Measurements from ENCODE around the gene PLA2G2C. TPM values are rescaled to one million over a fixed set of nuclear protein-coding genes. Genes with fewer than 3 reads are reported as not detected.

The PLA2G2C gene, protein sequence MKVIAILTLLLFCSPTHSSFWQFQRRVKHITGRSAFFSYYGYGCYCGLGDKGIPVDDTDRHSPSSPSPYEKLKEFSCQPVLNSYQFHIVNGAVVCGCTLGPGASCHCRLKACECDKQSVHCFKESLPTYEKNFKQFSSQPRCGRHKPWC
- not detected in 2 replicates for total RNA-seq (2014; rRNA removed; shearing (Covaris generic))
- polyA plus RNA-seq (2016; fragmentation: Nextera tagmentation; extraction: Ambion mirVana): not detected in 2 replicates
- long read RNA-seq: 0 reads

- peaks cover 23% of the 10 kb centered on the region for H3K4me1 Mint-ChIP-seq
- Histone ChIP-seq H3K4me2 (peak within 1 kb of the TSS; percentile 99), H3K79me2 (replicated peaks; ENCODE audit: insufficient read depth) (no peaks in the 10 kb centered on the region), H3K36me3 (ENCODE audit: insufficient read depth) (no peaks in the 10 kb centered on the region), H3K27me3 (ENCODE audit: insufficient read depth) (peaks cover 13% of the 10 kb centered on the region), H3K9me2 (ENCODE audit: insufficient read depth) (no peaks in the 10 kb centered on the region), H4K20me1 (replicated peaks; ENCODE audit: insufficient read depth) (no peaks in the 10 kb centered on the region), H3K27ac (ENCODE audit: low read depth) (no peak within 1 kb of the TSS), H3K4me3 (peak within 1 kb of the TSS; percentile 89), H3F3A (replicated peaks; ENCODE audit: low read depth) (no peaks in the 10 kb centered on the region), H3K4me1 (ENCODE audit: insufficient read depth) (peaks cover 9% of the 10 kb centered on the region), H2AFZ (peak within 1 kb of the TSS; percentile 95)
- DNase-seq (ENCODE audit: low spot score) (peak; percentile 85), ATAC-seq (peak; percentile 85)
- H3K27me3 Mint-ChIP-seq (ENCODE audit: insufficient read depth, low read depth, poor library complexity): peaks cover 12% of the 10 kb centered on the region
- no peaks in the 10 kb centered on the region; the same call in 2 of the 3 replicates for H3K36me3 Mint-ChIP-seq (ENCODE audit: low read depth)
- H3K4me3 Mint-ChIP-seq: peak within 1 kb of the TSS; percentile 73
- no peak within 1 kb of the TSS for H3K27ac Mint-ChIP-seq
- H3K9me3 Mint-ChIP-seq: no peaks in the 10 kb centered on the region
- no peak for TF ChIP-seq NANOG (IDR thresholded peaks at IDR 0.05; ENCODE audit: borderline replicate concordance)
- no peak for TF ChIP-seq STAT1 (IDR thresholded peaks at IDR 0.05; ENCODE audit: unreplicated experiment)
- TF ChIP-seq, protein P1, sequence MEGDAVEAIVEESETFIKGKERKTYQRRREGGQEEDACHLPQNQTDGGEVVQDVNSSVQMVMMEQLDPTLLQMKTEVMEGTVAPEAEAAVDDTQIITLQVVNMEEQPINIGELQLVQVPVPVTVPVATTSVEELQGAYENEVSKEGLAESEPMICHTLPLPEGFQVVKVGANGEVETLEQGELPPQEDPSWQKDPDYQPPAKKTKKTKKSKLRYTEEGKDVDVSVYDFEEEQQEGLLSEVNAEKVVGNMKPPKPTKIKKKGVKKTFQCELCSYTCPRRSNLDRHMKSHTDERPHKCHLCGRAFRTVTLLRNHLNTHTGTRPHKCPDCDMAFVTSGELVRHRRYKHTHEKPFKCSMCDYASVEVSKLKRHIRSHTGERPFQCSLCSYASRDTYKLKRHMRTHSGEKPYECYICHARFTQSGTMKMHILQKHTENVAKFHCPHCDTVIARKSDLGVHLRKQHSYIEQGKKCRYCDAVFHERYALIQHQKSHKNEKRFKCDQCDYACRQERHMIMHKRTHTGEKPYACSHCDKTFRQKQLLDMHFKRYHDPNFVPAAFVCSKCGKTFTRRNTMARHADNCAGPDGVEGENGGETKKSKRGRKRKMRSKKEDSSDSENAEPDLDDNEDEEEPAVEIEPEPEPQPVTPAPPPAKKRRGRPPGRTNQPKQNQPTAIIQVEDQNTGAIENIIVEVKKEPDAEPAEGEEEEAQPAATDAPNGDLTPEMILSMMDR (conservative IDR thresholded peaks at IDR 0.05; ENCODE audit: low read depth in 2 of 2): no peak
- TF ChIP-seq EZH2phosphoT487 (IDR thresholded peaks at IDR 0.05; ENCODE audit: unreplicated experiment): no peak
- TF ChIP-seq JUNB (IDR thresholded peaks at IDR 0.05; ENCODE audit: unreplicated experiment): no peak
- TF ChIP-seq ZNF331 (CRISPR knock-in tag; IDR thresholded peaks at IDR 0.05; ENCODE audit: low read depth): no peak
- no peak for TF ChIP-seq ZNF114 (CRISPR knock-in tag; IDR thresholded peaks at IDR 0.05)
- TF ChIP-seq REST (IDR thresholded peaks at IDR 0.05; ENCODE audit: unreplicated experiment): no peak
- TF ChIP-seq CREB1 (CRISPR knock-in tag; IDR thresholded peaks at IDR 0.05; ENCODE audit: low read depth): no peak
- TF ChIP-seq, protein P2, sequence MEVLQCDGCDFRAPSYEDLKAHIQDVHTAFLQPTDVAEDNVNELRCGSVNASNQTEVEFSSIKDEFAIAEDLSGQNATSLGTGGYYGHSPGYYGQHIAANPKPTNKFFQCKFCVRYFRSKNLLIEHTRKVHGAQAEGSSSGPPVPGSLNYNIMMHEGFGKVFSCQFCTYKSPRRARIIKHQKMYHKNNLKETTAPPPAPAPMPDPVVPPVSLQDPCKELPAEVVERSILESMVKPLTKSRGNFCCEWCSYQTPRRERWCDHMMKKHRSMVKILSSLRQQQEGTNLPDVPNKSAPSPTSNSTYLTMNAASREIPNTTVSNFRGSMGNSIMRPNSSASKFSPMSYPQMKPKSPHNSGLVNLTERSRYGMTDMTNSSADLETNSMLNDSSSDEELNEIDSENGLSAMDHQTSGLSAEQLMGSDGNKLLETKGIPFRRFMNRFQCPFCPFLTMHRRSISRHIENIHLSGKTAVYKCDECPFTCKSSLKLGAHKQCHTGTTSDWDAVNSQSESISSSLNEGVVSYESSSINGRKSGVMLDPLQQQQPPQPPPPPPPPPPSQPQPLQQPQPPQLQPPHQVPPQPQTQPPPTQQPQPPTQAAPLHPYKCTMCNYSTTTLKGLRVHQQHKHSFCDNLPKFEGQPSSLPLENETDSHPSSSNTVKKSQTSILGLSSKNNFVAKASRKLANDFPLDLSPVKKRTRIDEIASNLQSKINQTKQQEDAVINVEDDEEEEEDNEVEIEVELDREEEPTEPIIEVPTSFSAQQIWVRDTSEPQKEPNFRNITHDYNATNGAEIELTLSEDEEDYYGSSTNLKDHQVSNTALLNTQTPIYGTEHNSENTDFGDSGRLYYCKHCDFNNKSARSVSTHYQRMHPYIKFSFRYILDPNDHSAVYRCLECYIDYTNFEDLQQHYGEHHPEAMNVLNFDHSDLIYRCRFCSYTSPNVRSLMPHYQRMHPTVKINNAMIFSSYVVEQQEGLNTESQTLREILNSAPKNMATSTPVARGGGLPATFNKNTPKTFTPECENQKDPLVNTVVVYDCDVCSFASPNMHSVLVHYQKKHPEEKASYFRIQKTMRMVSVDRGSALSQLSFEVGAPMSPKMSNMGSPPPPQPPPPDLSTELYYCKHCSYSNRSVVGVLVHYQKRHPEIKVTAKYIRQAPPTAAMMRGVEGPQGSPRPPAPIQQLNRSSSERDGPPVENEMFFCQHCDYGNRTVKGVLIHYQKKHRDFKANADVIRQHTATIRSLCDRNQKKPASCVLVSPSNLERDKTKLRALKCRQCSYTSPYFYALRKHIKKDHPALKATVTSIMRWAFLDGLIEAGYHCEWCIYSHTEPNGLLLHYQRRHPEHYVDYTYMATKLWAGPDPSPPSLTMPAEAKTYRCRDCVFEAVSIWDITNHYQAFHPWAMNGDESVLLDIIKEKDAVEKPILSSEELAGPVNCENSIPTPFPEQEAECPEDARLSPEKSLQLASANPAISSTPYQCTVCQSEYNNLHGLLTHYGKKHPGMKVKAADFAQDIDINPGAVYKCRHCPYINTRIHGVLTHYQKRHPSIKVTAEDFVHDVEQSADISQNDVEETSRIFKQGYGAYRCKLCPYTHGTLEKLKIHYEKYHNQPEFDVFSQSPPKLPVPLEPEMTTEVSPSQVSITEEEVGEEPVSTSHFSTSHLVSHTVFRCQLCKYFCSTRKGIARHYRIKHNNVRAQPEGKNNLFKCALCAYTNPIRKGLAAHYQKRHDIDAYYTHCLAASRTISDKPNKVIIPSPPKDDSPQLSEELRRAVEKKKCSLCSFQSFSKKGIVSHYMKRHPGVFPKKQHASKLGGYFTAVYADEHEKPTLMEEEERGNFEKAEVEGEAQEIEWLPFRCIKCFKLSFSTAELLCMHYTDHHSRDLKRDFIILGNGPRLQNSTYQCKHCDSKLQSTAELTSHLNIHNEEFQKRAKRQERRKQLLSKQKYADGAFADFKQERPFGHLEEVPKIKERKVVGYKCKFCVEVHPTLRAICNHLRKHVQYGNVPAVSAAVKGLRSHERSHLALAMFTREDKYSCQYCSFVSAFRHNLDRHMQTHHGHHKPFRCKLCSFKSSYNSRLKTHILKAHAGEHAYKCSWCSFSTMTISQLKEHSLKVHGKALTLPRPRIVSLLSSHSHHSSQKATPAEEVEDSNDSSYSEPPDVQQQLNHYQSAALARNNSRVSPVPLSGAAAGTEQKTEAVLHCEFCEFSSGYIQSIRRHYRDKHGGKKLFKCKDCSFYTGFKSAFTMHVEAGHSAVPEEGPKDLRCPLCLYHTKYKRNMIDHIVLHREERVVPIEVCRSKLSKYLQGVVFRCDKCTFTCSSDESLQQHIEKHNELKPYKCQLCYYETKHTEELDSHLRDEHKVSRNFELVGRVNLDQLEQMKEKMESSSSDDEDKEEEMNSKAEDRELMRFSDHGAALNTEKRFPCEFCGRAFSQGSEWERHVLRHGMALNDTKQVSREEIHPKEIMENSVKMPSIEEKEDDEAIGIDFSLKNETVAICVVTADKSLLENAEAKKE (CRISPR knock-in tag; IDR thresholded peaks at IDR 0.05): no peak
- no peak for TF ChIP-seq EZH2 (IDR thresholded peaks at IDR 0.05; ENCODE audit: low read depth, unreplicated experiment)
- TF ChIP-seq POLR2AphosphoS5 (IDR thresholded peaks at IDR 0.05; ENCODE audit: low read depth): no peak; the same call in 1 of the 2 replicates
These were observed at the start of gene PLA2G2C, which contains the start of gene UBXN10 for GRCh38 chr1:20185834-20186782. Gene PLA2G2C (minus strand): TSS chr1:20186518. CDS start chr1:20177363, 9,155 bp downstream. Gene UBXN10 (plus strand): TSS chr1:20186096. CDS start chr1:20190562, 4,466 bp downstream.
